Progenitor cell of endocrine pancreas (in vitro differentiated cells): ENCODE results near the gene PSME1. TPM values are rescaled to one million over a fixed set of nuclear protein-coding genes. Genes with fewer than 3 reads are reported as not detected.

Experiments
- DNase-seq: peaks from one replicate; pipeline ENCODE4 v3.0.0; 2021; ENCODE audit warnings: low spot score; ENCODE audit not compliant: unreplicated experiment
- H3K27ac Mint-ChIP-seq: 2 replicates; pipeline ENCODE4 v1.8.0; 2021; ENCODE audit warnings: mild to moderate bottlenecking, moderate library complexity, mixed read lengths
- H3K27me3 Mint-ChIP-seq: 2 replicates; pipeline ENCODE4 v1.8.0; 2021; ENCODE audit warnings: mixed read lengths
- H3K36me3 Mint-ChIP-seq: 2 replicates; pipeline ENCODE4 v1.8.0; 2022; ENCODE audit warnings: mixed read lengths; ENCODE audit not compliant: insufficient read depth
- H3K4me1 Mint-ChIP-seq: 2 replicates; pipeline ENCODE4 v1.8.0; 2021; ENCODE audit warnings: low read depth, mixed read lengths
- H3K4me3 Mint-ChIP-seq: 2 replicates; pipeline ENCODE4 v1.8.0; 2021; ENCODE audit warnings: low read depth, mild to moderate bottlenecking, moderate library complexity, mixed read lengths
- H3K9me3 Mint-ChIP-seq: 2 replicates; pipeline ENCODE4 v1.8.0; 2021; ENCODE audit warnings: low read depth, mixed read lengths
- total RNA-seq: library from RNA; stranded (reverse); gene quantifications from 2 replicates; pipeline ENCODE4 v1.2.1, GENCODE V29; 2021
- TF ChIP-seq, protein P1 (sequence below): fragments of 200-600 bp; sonication (generic); IDR thresholded peaks from one replicate; pipeline ENCODE4 v1.5.0; 2021; ENCODE audit warnings: antibody characterized with exemption, mild to moderate bottlenecking; ENCODE audit not compliant: unreplicated experiment

Gene PSME1
- total RNA-seq, 1 donor from 2014 or later: 103 TPM

GRCh38 chr14:24171422-24172260 is 35.6 kb downstream of the PSME1 start, which contains the start of gene REC8:
TSS of gene REC8 (plus strand) at chr14:24172080. CDS start at chr14:24172553, 473 bp downstream.
- Mint-ChIP-seq H3K4me3 (peak within 1 kb of the TSS; percentile 89), H3K27ac (peak within 1 kb of the TSS; percentile 96), H3K36me3 (peaks cover 25% of the 10 kb centered on the region), H3K4me1 (peaks cover 19% of the 10 kb centered on the region), H3K9me3 (no peaks in the 10 kb centered on the region), H3K27me3 (no peaks in the 10 kb centered on the region)
- peak; percentile 96 for DNase-seq
- TF ChIP-seq, protein P1, sequence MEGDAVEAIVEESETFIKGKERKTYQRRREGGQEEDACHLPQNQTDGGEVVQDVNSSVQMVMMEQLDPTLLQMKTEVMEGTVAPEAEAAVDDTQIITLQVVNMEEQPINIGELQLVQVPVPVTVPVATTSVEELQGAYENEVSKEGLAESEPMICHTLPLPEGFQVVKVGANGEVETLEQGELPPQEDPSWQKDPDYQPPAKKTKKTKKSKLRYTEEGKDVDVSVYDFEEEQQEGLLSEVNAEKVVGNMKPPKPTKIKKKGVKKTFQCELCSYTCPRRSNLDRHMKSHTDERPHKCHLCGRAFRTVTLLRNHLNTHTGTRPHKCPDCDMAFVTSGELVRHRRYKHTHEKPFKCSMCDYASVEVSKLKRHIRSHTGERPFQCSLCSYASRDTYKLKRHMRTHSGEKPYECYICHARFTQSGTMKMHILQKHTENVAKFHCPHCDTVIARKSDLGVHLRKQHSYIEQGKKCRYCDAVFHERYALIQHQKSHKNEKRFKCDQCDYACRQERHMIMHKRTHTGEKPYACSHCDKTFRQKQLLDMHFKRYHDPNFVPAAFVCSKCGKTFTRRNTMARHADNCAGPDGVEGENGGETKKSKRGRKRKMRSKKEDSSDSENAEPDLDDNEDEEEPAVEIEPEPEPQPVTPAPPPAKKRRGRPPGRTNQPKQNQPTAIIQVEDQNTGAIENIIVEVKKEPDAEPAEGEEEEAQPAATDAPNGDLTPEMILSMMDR: no peak

GRCh38 chr14:24172261-24172860 is 36.4 kb downstream of the PSME1 start:
- Mint-ChIP-seq H3K4me1 (peaks cover 22% of the 10 kb centered on the region), H3K4me3 (peak overlapping the region; percentile 89), H3K27ac (peak overlapping the region; percentile 96), H3K27me3 (no peaks in the 10 kb centered on the region), H3K9me3 (no peaks in the 10 kb centered on the region), H3K36me3 (peaks cover 27% of the 10 kb centered on the region)
- no peak for DNase-seq
- TF ChIP-seq, protein P1: no peak

- H3K4me3 Mint-ChIP-seq: peak overlapping the region; percentile 89
- H3K27ac Mint-ChIP-seq: peak overlapping the region; percentile 94
- no peaks in the 10 kb centered on the region for H3K9me3 Mint-ChIP-seq
- TF ChIP-seq, protein P1: no peak
- no peak for DNase-seq
- H3K4me1 Mint-ChIP-seq: peaks cover 22% of the 10 kb centered on the region
- H3K27me3 Mint-ChIP-seq: no peaks in the 10 kb centered on the region
- H3K36me3 Mint-ChIP-seq: peaks cover 25% of the 10 kb centered on the region
Observed at GRCh38 chr14:24172871-24173281, 36.9 kb downstream of the PSME1 start.

GRCh38 chr14:24176599-24176998 is 40.6 kb downstream of the PSME1 start:
- no peak overlapping the region for H3K27ac Mint-ChIP-seq
- no peak overlapping the region for H3K4me3 Mint-ChIP-seq
- H3K27me3 Mint-ChIP-seq: no peaks in the 10 kb centered on the region
- H3K9me3 Mint-ChIP-seq: no peaks in the 10 kb centered on the region
- no peak for DNase-seq
- peaks cover 20% of the 10 kb centered on the region for H3K4me1 Mint-ChIP-seq
- peaks cover 37% of the 10 kb centered on the region for H3K36me3 Mint-ChIP-seq
- TF ChIP-seq, protein P1: no peak

DNA sequence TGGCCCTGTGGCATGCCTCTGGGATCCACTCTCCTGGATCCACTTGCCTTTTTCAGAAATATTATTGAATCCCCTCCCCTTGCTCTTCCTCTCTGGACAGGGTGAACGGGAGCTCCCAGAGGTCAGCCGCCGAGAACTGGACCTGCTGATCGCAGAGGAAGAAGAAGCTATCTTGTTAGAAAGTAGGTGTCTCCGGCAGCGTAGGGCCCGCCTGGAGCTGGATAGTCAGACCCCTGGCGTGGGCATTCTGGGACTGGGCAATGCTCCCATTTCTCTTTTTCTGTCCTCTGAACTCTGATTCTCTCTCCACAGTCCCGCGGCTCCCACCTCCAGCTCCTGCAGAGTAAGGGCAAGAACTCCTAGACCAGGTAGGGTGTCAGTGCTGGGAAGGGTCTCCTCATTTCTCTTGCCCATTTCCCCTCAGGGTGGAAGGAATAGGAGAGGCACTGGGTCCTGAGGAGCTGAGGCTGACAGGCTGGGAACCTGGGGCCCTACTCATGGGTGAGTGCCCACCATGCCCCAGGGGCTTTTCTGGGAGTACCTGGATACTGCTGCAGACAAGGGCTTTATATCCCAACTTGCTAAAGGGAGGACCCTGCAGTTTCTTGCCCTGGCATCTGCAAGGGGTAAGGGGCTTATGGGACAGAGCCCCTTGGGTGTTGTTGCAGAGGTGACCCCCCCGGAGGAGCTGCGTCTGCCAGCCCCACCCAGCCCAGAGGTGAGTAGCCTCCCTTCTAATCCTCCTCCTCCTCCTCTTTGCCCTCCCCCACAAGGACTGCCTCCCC is 41.2 kb downstream of the PSME1 start:
- Mint-ChIP-seq H3K4me1 (peaks cover 20% of the 10 kb centered on the region), H3K27ac (peak overlapping the region; percentile 84), H3K9me3 (no peaks in the 10 kb centered on the region), H3K4me3 (peak overlapping the region; percentile 16), H3K36me3 (peaks cover 37% of the 10 kb centered on the region), H3K27me3 (no peaks in the 10 kb centered on the region)
- TF ChIP-seq, protein P1: no peak
- DNase-seq: no peak
